ENCODE data around the gene NXN.
"Not testable (repeated sequence)": the region's sequence is repeated elsewhere in the genome, so short reads cannot be mapped to it uniquely, and the experiment has no call there.

Gene NXN

GRCh38 chr17:978103-979093 lies 1.2 kb downstream of the NXN start:
- no peak for TF ChIP-seq CTCF (IDR thresholded peaks at IDR 0.05; ENCODE audit: extremely low read depth, missing control alignments)
- DNase-seq (ENCODE audit: low spot score): peak; percentile 40

- no peak for DNase-seq (ENCODE audit: low spot score)
- no peak for TF ChIP-seq CTCF (IDR thresholded peaks at IDR 0.05; ENCODE audit: extremely low read depth, missing control alignments)
These were observed 2.4 kb downstream of the NXN start for GRCh38 chr17:977166-977565.

GRCh38 chr17:976312-976711 lies 3.3 kb downstream of the NXN start:
- no peak for DNase-seq (ENCODE audit: low spot score)
- TF ChIP-seq CTCF (IDR thresholded peaks at IDR 0.05; ENCODE audit: extremely low read depth, missing control alignments): no peak

- no peak for TF ChIP-seq CTCF (IDR thresholded peaks at IDR 0.05; ENCODE audit: extremely low read depth, missing control alignments)
- no peak for DNase-seq (ENCODE audit: low spot score)
These were observed 4.1 kb downstream of the NXN start for GRCh38 chr17:975371-975915.

GRCh38 chr17:974778-975177 lies 4.8 kb downstream of the NXN start:
- DNase-seq (ENCODE audit: low spot score): not testable (repeated sequence)

- DNase-seq (ENCODE audit: low spot score): no peak
- TF ChIP-seq CTCF (IDR thresholded peaks at IDR 0.05; ENCODE audit: extremely low read depth, missing control alignments): no peak
These were observed 6.5 kb downstream of the NXN start for GRCh38 chr17:973053-973452.

- not testable (repeated sequence) for DNase-seq (ENCODE audit: low spot score)
These were observed 7.7 kb downstream of the NXN start for GRCh38 chr17:971861-972260.

GRCh38 chr17:970364-970763 lies 9.2 kb downstream of the NXN start:
- no peak for TF ChIP-seq CTCF (IDR thresholded peaks at IDR 0.05; ENCODE audit: extremely low read depth, missing control alignments)
- DNase-seq (ENCODE audit: low spot score): no peak

All from GM20000 (cell line).